Stimulated activated CD8-positive, alpha-beta memory T cell treated with anti-CD3 and anti-CD28 coated beads, Interleukin-7, amount 100 ng/mL, for 48 hours (primary cell): ENCODE results near the gene PRSS57.
"Not testable (repeated sequence)": the region's sequence is repeated elsewhere in the genome, so short reads cannot be mapped to it uniquely, and the experiment has no call there.

Experiments
- DNase-seq, 2 donors: peaks; one replicate each; pipeline ENCODE4 v3.0.0-alpha.2; 2020; ENCODE audit warnings: low read depth in 1 of 2; ENCODE audit errors: extremely low read depth in 1 of 2

Gene PRSS57

DNA sequence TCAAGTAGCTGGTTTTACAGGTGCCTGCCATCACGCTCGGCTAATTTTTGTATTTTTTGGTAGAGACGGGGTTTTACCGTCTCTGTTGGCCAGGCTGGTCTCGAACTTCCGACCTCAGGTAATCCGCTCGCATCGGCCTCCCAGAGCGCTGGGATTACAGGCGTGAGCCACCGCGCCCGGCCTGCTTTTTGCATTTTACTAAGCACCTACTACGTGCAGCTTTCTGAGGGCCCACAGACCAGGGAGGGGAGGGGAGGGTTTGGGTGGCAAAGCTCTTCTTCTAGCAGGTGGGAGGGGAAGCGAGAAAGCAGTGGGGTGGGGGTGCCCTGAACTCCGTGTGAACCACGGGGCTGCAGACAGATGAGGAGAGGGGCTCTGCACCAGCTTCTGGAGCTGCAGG lies 28.5 kb upstream of the PRSS57 start:
- no peak for DNase-seq

DNA sequence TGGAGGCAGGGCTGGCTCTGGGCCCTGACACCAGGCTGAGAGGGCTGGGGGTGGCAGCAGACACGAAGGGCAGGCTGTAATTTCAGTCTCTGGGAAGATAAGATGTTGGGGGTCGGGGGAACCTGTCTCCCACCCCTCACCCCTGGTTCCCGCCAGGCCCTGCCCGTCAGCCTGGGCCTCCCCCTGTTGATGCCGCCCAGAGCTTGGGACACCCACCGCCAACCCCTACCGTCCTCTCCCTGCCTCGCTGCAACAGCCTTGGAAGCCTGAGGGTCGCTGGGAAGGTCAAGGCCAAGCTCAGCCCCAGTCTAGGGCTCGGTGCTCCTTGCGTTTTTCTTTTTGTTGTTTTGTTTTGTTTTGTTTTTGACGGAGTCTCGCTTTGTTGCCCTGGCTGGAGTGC lies 28.0 kb upstream of the PRSS57 start:
- no peak for DNase-seq

DNA sequence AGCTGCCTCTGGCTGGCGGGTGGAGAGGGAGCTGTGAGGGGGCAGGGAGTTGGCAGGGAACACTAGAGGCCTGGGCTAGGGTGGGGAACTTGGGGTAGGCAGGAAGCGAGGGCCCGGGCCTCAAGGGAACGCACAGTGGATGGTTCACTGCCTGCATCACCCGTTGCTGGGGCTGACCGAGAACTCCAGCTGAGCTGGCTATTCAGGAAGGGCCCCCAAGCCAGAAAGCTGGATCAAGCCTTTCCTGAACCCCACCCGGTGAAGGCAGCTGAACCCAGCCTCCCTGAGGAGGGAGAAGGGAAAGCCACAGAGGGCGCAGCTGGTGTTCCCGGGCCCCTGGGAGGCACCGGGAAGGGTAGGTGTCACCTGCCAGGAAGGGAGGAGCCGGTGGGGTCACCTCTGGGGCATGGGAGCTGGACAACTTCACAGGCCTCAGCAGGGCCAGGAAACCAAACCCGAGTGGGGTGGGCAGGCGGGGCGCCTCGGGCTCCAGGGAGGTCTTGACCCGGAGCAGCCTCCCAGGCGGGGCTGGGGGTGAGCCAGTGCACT lies 27.4 kb upstream of the PRSS57 start:
- DNase-seq: no peak

DNA sequence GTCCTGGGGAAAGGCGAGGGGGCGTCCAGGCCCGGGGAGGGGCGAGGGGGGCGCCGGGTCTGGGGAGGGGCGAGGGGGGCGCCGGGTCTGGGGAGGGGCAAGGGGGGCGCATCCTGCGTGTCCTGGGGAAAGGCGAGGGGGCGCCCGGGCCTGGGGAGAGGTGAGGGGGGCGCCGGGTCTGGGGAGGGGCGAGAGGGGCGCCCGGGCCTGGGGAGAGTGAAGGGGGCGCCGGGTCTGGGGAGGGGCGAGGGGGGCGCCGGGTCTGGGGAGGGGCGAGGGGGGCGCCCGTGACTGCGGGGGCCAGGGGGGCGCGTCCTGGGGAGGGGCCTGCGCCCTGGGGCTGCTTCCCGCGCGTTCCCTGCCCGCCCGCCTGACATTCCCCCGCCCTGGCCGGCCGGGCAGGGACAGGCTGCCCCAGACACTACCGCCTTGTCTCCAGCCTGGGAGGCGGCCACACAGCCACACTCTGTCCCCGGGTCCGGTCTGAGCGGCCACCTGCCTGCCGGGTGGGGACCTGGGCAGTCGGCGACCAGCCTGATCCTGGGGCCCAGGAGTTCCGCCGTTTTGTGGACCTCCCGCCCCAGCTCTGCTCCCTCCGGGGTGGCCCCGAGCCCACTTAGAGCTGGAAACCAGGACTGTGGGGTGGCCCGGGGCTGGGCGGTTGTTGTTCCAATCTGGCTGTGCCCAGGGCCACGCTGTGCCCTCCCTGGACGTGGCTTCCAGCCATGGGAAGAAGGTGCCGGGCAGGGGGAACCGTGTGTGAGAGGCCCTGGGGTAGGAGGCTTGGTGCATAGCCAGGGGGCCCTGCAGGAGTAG lies 25.3 kb upstream of the PRSS57 start:
- DNase-seq: no peak

DNA sequence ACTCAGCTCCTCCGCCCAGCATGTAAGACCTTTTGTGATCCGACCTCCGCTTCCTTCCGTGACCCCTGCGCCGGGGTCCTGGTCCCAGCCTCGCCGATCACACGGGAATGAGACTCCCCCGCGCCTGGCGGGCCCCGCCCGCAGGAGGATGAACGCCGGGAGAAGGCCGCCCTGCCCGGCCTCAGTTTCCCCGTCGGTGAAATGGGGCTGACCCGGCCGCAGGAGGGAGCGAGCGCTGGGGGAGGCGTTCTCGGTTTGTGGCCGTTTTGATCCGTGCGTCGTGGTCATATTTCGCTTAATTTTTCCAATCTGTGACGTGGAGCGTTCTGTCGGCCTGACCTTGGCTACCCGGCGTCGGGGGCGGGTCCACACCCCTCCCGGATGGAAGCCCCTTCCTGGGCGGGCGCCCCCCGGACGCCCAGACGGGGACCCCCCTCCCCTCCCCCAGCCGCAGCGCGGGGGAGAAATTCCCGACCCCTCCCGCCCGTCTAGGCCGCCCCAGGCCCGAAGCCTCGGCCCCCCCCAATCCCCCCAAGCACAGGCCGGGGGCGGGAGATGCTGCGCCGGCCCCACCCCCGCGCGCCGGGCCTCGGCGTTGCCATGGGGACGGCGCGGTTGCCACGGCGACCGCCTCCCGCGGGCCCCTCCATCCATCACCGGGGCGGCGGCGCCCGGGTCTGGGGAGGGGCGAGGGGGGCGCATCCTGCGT lies 24.5 kb upstream of the PRSS57 start:
- no peak for DNase-seq

DNA sequence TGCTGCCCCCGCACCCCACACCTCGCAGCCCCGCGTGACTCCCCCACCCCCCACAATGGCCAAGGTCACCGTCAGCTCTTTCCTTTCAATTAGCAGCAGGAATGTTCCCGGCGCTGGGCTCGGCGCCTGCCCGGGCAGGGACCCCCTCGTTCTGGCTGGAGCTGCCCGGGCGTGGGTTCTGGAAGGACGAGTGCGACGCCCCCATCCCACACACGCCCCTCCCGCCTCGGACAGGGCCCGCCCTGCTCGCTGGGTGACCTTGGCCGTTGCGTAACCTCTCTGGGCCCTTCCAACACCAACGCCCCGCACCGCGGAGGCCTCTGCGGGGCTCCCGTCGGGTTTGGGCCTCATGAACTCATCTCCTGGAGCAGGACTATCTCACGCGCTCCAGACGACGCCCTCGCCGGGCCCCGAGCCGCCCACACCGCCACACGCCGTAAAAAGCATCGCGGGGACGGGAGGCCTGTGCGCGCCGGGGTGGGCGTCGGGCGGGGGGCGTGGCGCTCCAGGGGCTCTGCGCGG lies 23.8 kb upstream of the PRSS57 start:
- no peak for DNase-seq

DNA sequence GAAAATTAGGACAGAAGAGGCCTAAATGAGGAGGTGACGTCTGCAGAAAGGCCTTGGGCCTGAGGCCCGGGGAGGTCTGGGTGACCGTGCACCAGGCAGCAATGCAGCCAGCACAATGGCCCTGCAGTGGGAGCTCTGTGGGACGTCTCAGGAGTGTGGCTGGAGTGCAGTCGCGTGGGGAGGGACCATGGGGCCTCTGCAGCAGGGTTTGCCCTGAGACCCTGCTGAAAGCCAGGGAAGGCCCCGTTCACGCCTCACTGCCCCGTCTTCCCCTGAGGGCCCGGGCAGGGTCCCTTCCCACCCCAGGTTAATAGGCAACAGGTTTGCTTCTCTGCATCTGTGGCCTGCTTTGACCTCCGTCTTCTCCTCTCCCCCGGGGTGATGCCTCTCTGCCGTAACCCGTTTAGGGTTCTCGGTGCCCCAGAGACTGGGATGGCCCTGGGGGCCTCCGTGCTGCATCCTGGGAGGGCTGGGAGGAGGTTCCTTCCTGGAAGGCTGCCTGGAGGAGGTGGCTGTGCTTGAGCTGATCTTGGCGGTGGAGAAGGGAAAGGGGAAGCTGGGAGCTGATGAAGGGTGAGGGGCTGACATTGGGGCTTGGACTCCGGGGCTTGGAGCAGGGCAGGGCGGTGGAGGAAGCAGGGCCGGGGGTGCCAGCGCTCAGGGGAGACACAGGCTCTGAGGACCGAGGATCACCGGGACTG lies 23.1 kb upstream of the PRSS57 start:
- no peak for DNase-seq

DNA sequence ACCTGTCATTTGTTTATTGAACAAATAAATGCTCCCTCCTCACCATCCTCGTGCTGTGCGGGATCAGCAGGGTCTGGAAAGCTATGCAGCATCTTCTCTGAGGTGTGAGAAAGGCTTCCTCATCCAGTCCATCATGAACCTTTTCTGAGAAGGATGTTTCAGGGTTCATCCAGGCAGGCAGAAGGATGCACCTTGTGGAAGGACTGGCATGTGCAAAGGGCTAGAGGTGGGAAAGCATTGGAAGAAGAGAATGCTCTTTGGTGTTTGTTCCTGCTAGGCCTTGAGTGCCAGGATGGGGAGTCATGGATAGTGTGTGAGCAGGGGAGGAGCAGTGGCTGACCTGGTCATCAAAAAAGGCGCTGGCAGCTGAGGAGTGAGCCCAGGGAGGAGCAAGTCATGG lies 20.1 kb upstream of the PRSS57 start:
- no peak for DNase-seq

DNA sequence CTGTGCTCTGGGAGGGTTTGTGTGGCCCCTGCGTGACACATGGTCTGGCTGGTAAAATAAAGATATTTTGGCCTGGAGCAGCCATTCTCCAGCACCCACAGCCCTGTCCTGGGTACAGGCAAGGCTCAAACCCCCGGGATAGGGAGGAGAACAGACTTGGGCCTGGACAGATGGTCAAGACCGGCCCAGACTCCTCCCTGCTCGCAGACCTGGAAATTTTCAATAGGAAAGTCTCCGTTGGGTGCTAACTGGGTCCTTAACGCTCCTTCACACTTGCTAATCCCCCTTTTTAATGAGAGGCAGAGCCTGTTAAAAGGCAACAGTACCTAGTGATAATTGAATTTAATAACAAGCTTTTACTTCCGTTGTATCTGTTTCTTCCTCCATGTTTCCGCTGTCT lies 16.0 kb upstream of the PRSS57 start:
- no peak for DNase-seq

DNA sequence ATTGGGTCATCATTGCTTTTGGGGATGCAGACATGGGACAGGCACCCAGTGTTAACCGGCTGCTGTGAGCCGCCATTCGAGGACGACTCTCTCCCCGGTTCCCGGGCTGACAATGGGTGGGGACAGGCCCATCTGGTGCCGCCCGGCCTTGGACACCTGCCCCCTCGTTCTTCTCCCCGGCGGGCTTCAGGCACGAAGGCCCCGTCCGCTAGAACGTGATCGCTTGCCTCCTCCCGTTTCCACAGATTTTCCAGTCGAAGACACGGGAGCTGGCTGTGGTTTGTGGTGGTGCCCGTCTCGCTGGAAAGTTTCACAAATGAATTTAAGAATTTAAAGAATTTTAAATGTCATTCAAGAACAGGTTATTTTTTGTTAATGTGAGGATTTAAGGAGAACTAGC lies 15.5 kb upstream of the PRSS57 start:
- DNase-seq: no peak

DNA sequence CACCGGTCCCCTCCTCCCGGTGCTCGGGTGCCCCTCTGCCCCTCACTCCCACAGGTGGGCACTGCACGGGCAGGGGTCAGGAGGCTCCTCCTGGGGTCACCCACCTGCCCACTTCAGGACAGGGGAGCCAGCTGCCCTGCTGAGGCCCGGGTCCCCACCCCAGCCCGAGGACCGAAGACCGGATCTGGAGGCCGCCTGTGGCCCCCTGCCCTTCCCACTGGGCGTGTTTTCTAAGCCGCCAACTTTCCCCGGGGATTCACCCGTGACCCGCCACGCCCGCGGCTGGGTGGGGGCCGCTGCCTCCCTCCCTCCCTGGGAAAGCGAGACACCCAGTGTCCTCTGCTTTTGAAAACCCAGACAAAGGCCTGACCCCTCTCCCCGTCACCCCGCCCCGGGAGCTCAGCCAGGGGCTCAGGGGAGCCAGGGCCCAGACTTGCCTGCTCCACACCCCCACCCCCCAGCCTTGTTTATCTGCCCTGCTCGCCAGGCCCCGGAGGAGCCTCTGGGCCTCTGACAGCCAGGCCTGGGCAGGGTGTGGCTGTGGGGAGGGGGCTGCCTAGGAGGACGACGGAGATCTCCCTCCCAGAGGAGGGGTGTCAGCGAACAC lies 14.8 kb upstream of the PRSS57 start:
- no peak for DNase-seq

DNA sequence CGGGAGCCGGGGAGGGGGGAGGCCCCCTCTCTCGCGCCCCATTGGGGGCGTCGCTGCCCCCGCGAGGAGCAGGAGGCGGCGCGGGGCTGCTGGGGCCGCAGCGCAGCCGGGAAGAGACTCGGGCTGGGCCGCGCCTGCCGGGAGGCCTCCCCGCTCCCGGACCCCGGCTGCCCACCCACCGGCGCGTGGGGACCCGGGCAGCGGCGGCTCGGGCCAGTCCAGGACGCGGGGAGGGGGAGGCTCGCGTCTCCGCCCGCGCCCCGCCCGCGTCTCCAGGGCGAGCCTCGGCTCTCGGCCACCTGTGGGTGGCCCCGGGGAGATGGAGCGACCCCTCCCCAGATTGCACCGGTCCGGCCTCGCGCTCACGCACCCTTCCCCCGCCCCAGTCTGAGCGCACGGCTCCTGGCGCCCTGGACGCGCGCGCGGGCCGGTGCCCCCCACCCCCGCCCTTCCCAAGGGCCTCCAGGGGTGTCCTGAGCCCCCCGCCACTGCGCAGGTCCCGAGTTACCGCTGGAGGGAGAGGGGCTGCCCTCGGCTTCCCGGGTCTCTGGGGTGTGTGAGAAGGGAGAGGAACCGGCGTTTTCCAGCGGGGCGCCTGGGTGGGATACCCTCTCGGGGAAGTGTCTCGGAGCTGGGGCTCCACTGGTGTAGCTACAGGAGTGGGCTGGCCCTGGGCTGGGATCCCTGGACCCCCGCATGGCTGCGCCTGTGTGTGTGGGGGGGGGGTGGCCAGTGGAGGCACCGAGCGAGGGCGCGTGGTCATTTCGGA lies 14.1 kb upstream of the PRSS57 start:
- no peak for DNase-seq

DNA sequence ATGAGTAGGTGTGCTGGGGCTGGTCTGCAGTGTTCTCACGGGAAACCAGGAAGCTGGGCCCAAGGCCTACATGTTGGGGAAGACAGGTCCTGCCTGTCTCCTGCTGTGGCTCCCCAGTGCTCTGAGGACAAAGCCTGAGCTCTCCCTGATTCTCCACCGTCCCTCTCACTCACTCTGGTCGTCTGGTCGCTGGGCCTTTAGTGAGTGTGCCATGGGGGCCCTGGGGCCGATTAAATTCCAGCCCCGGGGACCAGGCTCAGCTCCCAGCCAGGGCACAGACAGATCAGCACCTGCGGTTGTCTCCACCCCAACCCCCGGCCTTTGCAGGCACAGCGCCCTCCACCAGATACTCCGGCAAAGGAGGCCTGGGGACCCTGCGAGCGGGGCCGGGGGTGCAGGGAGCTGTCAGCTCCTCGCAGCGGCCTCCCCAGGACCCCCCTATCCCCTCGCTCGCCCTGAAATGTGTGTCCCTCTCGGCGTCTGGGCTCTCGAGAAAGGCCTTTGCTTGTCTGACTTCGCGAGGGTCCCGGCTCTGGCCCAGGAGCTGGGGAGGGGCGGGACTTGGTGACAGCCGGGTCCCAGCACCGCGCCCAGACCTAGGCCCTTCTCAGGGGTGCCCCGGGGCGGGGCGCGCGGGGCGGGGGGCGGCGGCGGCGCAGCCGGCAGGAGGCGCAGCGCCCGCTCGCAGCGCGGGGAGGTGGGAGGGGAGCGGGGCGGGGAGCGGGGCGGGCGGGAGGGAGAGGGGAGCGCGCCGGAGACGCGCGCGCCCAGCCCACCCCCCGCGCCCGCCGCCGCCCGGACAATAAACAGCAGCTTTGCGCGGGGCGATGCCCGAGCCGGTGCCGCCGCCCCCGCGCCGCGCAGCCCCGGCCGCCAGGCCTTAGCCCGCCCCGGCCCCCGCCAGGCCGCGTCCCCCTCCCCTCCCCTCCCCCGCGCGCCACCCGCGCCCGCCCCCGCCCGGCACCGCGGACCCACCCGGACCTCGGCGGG lies 13.2 kb upstream of the PRSS57 start, which contains the start of gene PALM:
Gene PALM, plus strand, starts transcription at position 782 of the 990 bp plus-strand sequence. CDS start 212 bp downstream, outside the sequence.
- DNase-seq: no peak

DNA sequence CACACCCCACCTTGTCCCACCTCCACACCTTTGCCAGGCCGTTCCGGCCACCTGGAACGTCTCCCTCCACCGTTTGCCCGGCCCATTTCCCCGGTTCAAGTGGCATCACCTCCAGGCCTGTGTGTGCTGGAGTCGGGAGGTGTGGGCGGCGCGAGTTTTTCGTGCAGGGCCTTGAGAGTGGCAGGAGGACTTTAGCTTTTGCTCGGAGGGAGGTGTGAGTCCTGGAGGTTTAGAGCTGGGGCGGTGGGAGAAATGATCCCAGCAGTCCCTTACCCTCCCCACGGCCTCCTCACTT lies 9.1 kb upstream of the PRSS57 start:
- DNase-seq: no peak

DNA sequence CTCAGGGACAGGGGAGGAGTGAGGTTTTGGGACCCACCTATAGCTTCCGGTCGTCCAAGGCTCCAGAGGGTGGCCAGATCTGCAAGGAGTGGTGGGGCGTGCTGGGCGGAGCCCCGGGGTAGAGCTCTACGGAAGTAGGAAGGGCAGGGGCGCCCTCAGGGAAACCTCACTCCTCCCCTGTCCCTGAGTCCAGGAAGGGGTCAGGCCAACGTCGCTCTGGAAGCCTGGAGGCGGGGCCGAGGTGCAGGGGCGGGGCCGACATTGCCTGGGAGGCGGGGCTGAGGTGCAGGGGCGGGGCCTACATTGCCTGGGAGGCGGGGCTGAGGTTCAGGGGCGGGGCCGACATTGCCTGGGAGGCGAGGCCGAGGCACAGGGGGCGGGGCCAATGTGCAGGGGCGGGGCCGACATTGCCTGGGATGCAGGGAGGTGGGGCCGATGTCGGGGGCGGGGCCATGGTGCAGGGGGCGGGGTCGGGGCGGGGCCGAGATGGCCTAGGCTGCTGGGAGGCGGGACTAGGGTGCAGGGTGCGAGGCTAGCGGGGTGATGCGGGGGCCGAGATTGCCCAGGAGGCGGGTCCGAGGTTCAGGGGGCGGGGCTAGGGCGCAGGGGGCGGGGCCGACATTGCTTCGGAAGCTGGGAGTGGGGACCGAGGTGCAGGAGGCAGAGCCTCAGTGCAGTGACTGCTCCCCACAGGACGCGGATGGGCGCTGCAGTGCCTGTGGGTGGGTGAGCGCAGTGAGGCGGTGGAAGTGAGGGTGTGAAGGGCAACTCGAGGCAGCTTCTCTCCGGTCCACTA lies 8.6 kb upstream of the PRSS57 start:
- DNase-seq: peak; percentile 33 to 61

DNA sequence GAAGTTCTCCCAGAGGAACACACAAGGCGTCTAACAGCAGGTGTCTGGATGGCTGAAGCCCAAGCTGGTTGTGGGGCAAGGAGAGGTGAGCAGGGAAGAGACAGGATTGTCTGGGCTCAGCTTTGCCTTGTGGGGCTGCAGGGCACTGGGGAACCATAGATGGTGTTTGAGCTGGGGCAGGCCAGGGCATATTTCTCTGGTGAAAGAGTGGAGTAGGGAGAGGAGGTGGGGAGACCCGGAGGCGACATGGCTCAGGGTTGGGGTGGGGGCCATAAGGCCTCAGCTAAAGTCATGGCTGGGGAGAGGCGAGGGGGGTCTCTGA lies 8.0 kb upstream of the PRSS57 start:
- DNase-seq: no peak

DNA sequence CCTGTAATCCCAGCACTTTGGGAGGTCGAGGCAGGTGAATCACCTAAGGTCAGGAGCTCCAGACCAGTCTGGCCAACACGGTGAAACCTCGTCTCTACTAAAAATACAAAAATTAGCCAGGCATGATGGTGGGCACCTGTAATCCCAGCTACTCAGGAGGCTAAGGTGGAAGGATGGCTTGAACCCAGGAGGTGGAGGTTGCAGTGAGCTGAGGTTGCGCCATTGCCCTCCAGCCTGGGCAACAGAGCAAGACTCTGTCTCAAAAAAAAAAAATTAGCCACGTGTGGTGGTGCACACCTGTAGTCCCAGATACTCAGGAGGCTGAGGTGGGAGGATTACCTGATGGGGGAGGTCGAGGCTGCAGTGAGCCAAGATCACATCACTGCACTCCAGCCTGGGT lies 7.6 kb upstream of the PRSS57 start:
- DNase-seq: not testable (repeated sequence)

DNA sequence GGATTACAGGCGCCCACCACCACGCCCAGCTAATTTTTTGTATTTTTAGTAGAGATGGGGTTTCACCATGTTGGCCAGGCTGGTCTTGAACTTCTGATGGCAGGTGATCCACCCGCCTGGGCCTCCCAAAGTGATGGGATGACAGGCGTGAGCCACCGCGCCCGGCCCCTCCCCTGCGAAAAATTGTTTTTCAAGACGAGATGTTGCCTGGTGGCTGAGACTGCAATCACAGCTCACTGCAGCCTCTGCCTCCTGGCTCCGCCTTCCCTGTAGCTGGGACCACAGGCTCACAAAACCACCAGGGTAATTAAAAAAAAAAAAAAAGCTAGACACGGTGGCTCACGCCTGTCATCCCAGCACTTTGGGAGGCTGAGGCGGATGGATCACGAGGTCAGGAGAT lies 4.6 kb upstream of the PRSS57 start:
- DNase-seq: not testable (repeated sequence)
